ENCODE data around the gene BATF2. TPM values are rescaled to one million over a fixed set of nuclear protein-coding genes. Genes with fewer than 3 reads are reported as not detected.

Gene BATF2
- total and polyA plus RNA-seq, 2 experiments from 2014 or later: 0.79 to 4.0 TPM

DNA sequence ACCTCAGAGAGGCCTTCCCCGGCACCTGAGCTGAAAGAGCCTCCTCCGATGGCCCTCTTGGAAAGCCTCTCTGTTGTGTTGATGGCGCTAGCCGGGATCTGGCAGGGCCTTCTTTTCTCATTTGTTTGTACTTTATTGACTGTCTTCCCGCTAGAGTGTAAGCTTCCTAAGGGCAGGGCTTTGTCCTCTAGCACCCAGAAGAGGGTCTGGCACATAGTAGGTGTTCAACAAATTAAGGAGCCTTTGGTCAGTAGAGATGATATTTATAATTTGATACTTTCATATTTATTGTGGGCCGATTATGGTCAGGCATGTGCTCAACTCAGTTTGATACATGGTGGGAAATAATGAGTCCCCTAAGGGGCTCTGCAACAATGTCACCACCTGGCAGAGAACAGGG lies 21.2 kb upstream of the BATF2 start:
- no peak overlapping the region for H3K27ac ChIP-seq
- H2AFZ ChIP-seq: no peak overlapping the region
- no peaks in the 10 kb centered on the region for H4K20me1 ChIP-seq (ENCODE audit: insufficient read depth)
- H3K4me3 ChIP-seq: no peak overlapping the region
- no peaks in the 10 kb centered on the region for H3K9me3 ChIP-seq (ENCODE audit: low read depth)
- 94 to 100% methylated on average over 6 of the region's 6 CpGs for WGBS, 2 experiments (ENCODE audit: low coverage in 1 of 2, low lambda C conversion rate in 2 of 2, missing lambda C conversion rate in 2 of 2)
- H3K4me1 ChIP-seq (ENCODE audit: insufficient read depth): peaks cover 5% of the 10 kb centered on the region; the same call in 1 of the 2 replicates
- TF ChIP-seq EZH2 (IDR thresholded peaks at IDR 0.05; ENCODE audit: insufficient read depth, poor library complexity, severe bottlenecking): no peak
- TF ChIP-seq EZH2phosphoT487 (IDR thresholded peaks at IDR 0.05; ENCODE audit: insufficient read depth, low read depth): no peak
- no peaks in the 10 kb centered on the region for H3K27me3 ChIP-seq (replicated peaks; ENCODE audit: insufficient read depth)
- in situ Hi-C loops (cut with MboI): no loop called here
- no peaks in the 10 kb centered on the region for H3K36me3 ChIP-seq (ENCODE audit: low read depth)
- H3K9me2 ChIP-seq (ENCODE audit: insufficient read depth): no peaks in the 10 kb centered on the region
- DNase-seq: no peak
- no peaks in the 10 kb centered on the region for H3F3A ChIP-seq (ENCODE audit: insufficient read depth)
- H3K4me2 ChIP-seq (ENCODE audit: unreplicated experiment): no peak overlapping the region
- no peak overlapping the region for H3K9ac ChIP-seq
- H3K79me2 ChIP-seq (ENCODE audit: insufficient read depth): peaks cover 18% of the 10 kb centered on the region

DNA sequence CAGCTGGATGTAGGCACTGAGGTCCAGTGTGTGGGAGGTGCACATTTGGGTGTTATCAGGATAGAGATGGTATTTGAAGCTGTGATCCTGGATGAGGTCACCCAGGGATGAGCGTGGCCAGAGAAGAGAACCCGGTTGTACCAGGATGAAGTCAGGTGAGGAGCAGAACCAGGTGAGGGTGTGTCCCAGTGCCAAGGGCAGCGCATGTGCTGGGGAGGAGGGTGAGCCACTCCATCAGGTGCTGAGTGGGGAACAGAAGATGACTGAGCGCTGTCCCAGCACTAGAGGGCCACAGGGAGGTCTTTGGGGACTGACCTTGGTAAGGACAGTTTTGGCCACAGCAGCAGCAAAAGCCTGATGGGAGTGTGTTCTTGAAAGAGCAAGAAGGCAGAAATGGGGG lies 19.9 kb upstream of the BATF2 start:
- Histone ChIP-seq H3K79me2 (ENCODE audit: insufficient read depth) (peaks cover 18% of the 10 kb centered on the region), H3K36me3 (ENCODE audit: low read depth) (no peaks in the 10 kb centered on the region), H3K4me1 (ENCODE audit: insufficient read depth) (peaks cover 6% of the 10 kb centered on the region; the same call in 1 of the 2 replicates), H3K4me3 (no peak overlapping the region), H3F3A (ENCODE audit: insufficient read depth) (no peaks in the 10 kb centered on the region), H3K27ac (no peak overlapping the region), H3K9ac (no peak overlapping the region), H4K20me1 (ENCODE audit: insufficient read depth) (no peaks in the 10 kb centered on the region), H3K9me2 (ENCODE audit: insufficient read depth) (no peaks in the 10 kb centered on the region), H3K9me3 (ENCODE audit: low read depth) (no peaks in the 10 kb centered on the region), H2AFZ (no peak overlapping the region), H3K27me3 (replicated peaks; ENCODE audit: insufficient read depth) (no peaks in the 10 kb centered on the region), H3K4me2 (ENCODE audit: unreplicated experiment) (no peak overlapping the region)
- TF ChIP-seq EZH2phosphoT487 (IDR thresholded peaks at IDR 0.05; ENCODE audit: insufficient read depth, low read depth) (no peak), EZH2 (IDR thresholded peaks at IDR 0.05; ENCODE audit: insufficient read depth, poor library complexity, severe bottlenecking) (no peak)
- in situ Hi-C loops (cut with MboI): no loop called here
- DNase-seq: no peak
- 85 to 86% methylated on average over 4 of the region's 4 CpGs for WGBS, 2 experiments (ENCODE audit: low coverage in 1 of 2, low lambda C conversion rate in 2 of 2, missing lambda C conversion rate in 2 of 2)

DNA sequence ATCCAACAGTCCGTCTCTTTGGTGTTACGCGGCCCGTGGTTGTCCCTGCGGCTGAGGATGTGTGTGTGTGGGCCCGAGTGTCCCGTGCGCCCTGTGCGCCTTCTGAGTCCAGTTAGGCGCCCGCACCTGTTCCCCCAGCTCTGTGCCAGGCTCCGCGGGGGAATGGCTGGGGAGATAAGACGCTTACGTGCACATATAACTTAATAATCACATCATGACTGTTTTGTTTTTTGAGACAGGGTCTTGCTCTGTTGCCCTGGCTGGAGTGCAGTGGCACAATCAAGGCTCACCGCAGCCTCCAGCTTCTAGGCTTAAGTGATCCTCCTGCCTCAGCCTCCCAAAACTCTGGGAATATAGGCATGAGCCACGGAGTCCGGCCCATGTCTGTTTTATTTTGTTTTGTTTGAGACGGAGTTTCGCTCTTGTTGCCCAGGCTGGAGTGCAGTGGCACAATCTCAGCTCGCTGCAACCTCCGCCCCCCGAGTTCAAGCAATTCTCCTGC lies 18.0 kb upstream of the BATF2 start:
- Histone ChIP-seq H3K9ac (peak overlapping the region; percentile 96), H3K27me3 (replicated peaks; ENCODE audit: insufficient read depth) (no peaks in the 10 kb centered on the region), H4K20me1 (ENCODE audit: insufficient read depth) (no peaks in the 10 kb centered on the region), H3K36me3 (ENCODE audit: low read depth) (no peaks in the 10 kb centered on the region), H2AFZ (peak overlapping the region; percentile 97), H3K4me1 (ENCODE audit: insufficient read depth) (peaks cover 6% of the 10 kb centered on the region; the same call in 1 of the 2 replicates), H3K4me2 (ENCODE audit: unreplicated experiment) (peak overlapping the region; percentile 56), H3K4me3 (peak overlapping the region; percentile 83), H3K9me3 (ENCODE audit: low read depth) (no peaks in the 10 kb centered on the region), H3K27ac (peak overlapping the region; percentile 97), H3F3A (ENCODE audit: insufficient read depth) (0 out of 2 replicates have a peak, but pooled peaks cover 3% of the 10 kb centered on the region), H3K79me2 (ENCODE audit: insufficient read depth) (peaks cover 18% of the 10 kb centered on the region), H3K9me2 (ENCODE audit: insufficient read depth) (no peaks in the 10 kb centered on the region)
- no peak for DNase-seq
- in situ Hi-C loops (cut with MboI): no loop called here
- TF ChIP-seq EZH2 (IDR thresholded peaks at IDR 0.05; ENCODE audit: insufficient read depth, poor library complexity, severe bottlenecking) (no peak), EZH2phosphoT487 (IDR thresholded peaks at IDR 0.05; ENCODE audit: insufficient read depth, low read depth) (no peak)
- WGBS, 2 experiments (ENCODE audit: low coverage in 1 of 2, low lambda C conversion rate in 2 of 2, missing lambda C conversion rate in 2 of 2): 24 to 32% methylated on average over 20 to 23 of the region's 23 CpGs

DNA sequence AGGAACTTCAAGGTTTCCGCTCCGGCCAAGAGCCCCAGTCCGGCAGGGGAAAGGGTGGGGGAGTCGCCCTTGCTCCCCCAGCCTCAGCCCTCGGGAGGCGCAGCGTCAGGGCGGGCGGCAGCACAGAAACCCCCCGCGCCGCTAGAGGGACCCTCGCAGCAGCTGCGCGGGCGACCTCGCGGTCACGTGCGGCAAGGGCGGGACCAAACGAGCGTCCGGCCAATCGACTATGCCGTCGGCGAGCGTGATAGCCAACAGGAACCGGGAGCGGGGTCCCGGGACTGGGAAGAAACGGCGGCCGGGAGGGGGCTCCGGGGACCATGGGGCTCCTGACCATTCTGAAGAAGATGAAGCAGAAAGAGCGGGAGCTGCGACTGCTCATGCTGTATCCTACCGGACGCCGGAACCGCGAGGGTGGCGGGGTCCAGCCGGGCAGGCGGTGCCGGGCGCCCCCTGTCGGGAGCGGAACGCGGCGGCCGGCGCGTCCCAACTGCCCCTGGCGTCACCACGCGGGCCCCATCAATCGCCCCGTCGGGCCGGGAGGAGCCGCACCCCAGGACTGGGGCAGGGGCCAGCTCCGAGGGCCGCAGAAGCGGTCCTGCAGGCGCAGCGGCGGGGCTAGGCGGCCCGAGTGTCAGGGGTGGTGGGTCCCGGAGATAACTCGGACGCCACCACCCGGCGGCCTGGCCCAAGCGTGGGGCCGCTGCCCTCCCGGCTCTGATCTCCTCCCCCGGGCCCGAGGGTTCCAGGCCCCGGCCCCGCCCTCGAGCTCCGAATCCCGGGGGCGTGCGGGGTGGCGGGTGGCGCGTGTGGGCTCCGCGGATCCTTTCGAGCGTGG lies 17.3 kb upstream of the BATF2 start, which contains the start of gene ARL2:
Gene ARL2, plus strand, starts transcription at position 273 of the 838 bp plus-strand sequence. Its CDS starts 48 bp downstream, at position 321.
- no peaks in the 10 kb centered on the region for H4K20me1 ChIP-seq (ENCODE audit: insufficient read depth)
- in situ Hi-C loops (cut with MboI): no loop called here
- no peaks in the 10 kb centered on the region for H3K9me3 ChIP-seq (ENCODE audit: low read depth)
- no peak for TF ChIP-seq EZH2 (IDR thresholded peaks at IDR 0.05; ENCODE audit: insufficient read depth, poor library complexity, severe bottlenecking)
- no peak for TF ChIP-seq EZH2phosphoT487 (IDR thresholded peaks at IDR 0.05; ENCODE audit: insufficient read depth, low read depth)
- 0 out of 2 replicates have a peak, but pooled peaks cover 3% of the 10 kb centered on the region for H3F3A ChIP-seq (ENCODE audit: insufficient read depth)
- peak; percentile 95 for DNase-seq
- peak within 1 kb of the TSS; percentile 96 for H3K4me2 ChIP-seq (ENCODE audit: unreplicated experiment)
- 1 to 2% methylated on average over 83 to 89 of the region's 96 CpGs for WGBS, 2 experiments (ENCODE audit: low coverage in 1 of 2, low lambda C conversion rate in 2 of 2, missing lambda C conversion rate in 2 of 2)
- no peaks in the 10 kb centered on the region for H3K27me3 ChIP-seq (replicated peaks; ENCODE audit: insufficient read depth)
- H3K4me3 ChIP-seq: peak within 1 kb of the TSS; percentile 83
- peak within 1 kb of the TSS; percentile 97 for H2AFZ ChIP-seq
- H3K27ac ChIP-seq: peak within 1 kb of the TSS; percentile 97
- H3K4me1 ChIP-seq (ENCODE audit: insufficient read depth): peaks cover 6% of the 10 kb centered on the region; the same call in 1 of the 2 replicates
- H3K79me2 ChIP-seq (ENCODE audit: insufficient read depth): peaks cover 18% of the 10 kb centered on the region
- peak within 1 kb of the TSS; percentile 96 for H3K9ac ChIP-seq
- no peaks in the 10 kb centered on the region for H3K9me2 ChIP-seq (ENCODE audit: insufficient read depth)
- H3K36me3 ChIP-seq (ENCODE audit: low read depth): no peaks in the 10 kb centered on the region

Data from GM23248 (cell line).